Measurements from ENCODE around the gene NCOA4. TPM values are rescaled to one million over a fixed set of nuclear protein-coding genes. Genes with fewer than 3 reads are reported as not detected.
"Not testable (repeated sequence)": the region's sequence is repeated elsewhere in the genome, so short reads cannot be mapped to it uniquely, and the experiment has no call there.

Gene NCOA4
- total RNA-seq, 1 donor from 2014 or later, result 94.9 TPM

- ATAC-seq (ENCODE audit: low read depth), result no peak
Measured at GRCh38 chr10:46068905-46069304, 38.5 kb upstream of the NCOA4 start.

GRCh38 chr10:46068117-46068516 is 37.7 kb upstream of the NCOA4 start:
- CTCF ChIA-PET, result no interaction called here
- intact Hi-C loops (cut with micrococcal nuclease), result no loop called here
- no peak for DNase-seq

More at GRCh38 chr10:46068905-46069304, 38.5 kb upstream of the NCOA4 start:
- intact Hi-C loops (cut with micrococcal nuclease), result no loop called here
- DNase-seq, result no peak
- Mint-ChIP-seq H3K4me1 (no peaks in the 10 kb centered on the region), H3K27ac (no peak overlapping the region), H3K4me3 (no peak overlapping the region), H3K27me3 (no peaks in the 10 kb centered on the region), H3K36me3 (ENCODE audit: low read depth) (no peaks in the 10 kb centered on the region), H3K9me3 (no peaks in the 10 kb centered on the region)
- CTCF ChIA-PET, result no interaction called here
- TF ChIP-seq CTCF (IDR thresholded peaks at IDR 0.05), result no peak
- POLR2A ChIA-PET, result no interaction called here

GRCh38 chr10:46064269-46064817 is 33.9 kb upstream of the NCOA4 start:
- ChIA-PET POLR2A (no interaction called here), CTCF (no interaction called here)
- Mint-ChIP-seq H3K36me3 (ENCODE audit: low read depth) (no peaks in the 10 kb centered on the region), H3K27ac (no peak overlapping the region), H3K9me3 (no peaks in the 10 kb centered on the region), H3K27me3 (peaks cover 6% of the 10 kb centered on the region), H3K4me3 (no peak overlapping the region), H3K4me1 (no peaks in the 10 kb centered on the region)
- intact Hi-C loops (cut with micrococcal nuclease), result no loop called here
- DNase-seq, result no peak
- no peak for TF ChIP-seq CTCF (IDR thresholded peaks at IDR 0.05)
- no peak for ATAC-seq (ENCODE audit: low read depth)

More at GRCh38 chr10:46068117-46068516, 37.7 kb upstream of the NCOA4 start:
- ATAC-seq (ENCODE audit: low read depth), result no peak
- Mint-ChIP-seq H3K4me1 (no peaks in the 10 kb centered on the region), H3K9me3 (no peaks in the 10 kb centered on the region), H3K36me3 (ENCODE audit: low read depth) (no peaks in the 10 kb centered on the region), H3K4me3 (no peak overlapping the region), H3K27ac (no peak overlapping the region), H3K27me3 (no peaks in the 10 kb centered on the region)
- POLR2A ChIA-PET, result no interaction called here
- no peak for TF ChIP-seq CTCF (IDR thresholded peaks at IDR 0.05)

GRCh38 chr10:46062723-46063428 is 32.5 kb upstream of the NCOA4 start:
- H3K27ac Mint-ChIP-seq, result no peak overlapping the region
- H3K27me3 Mint-ChIP-seq, result peaks cover 6% of the 10 kb centered on the region
- H3K36me3 Mint-ChIP-seq (ENCODE audit: low read depth), result no peaks in the 10 kb centered on the region
- intact Hi-C loops (cut with micrococcal nuclease), result no loop called here
- H3K4me3 Mint-ChIP-seq, result no peak overlapping the region
- ATAC-seq (ENCODE audit: low read depth) (no peak), DNase-seq (no peak)
- no peaks in the 10 kb centered on the region for H3K9me3 Mint-ChIP-seq
- no peaks in the 10 kb centered on the region for H3K4me1 Mint-ChIP-seq
- POLR2A ChIA-PET, result no interaction called here
- TF ChIP-seq CTCF (IDR thresholded peaks at IDR 0.05), result no peak
- CTCF ChIA-PET, result no interaction called here

GRCh38 chr10:46060706-46061105 is 30.3 kb upstream of the NCOA4 start:
- POLR2A ChIA-PET, result no interaction called here
- Mint-ChIP-seq H3K4me1 (no peaks in the 10 kb centered on the region), H3K27ac (no peak overlapping the region), H3K27me3 (peaks cover 6% of the 10 kb centered on the region), H3K9me3 (peaks cover 8% of the 10 kb centered on the region), H3K36me3 (ENCODE audit: low read depth) (no peaks in the 10 kb centered on the region), H3K4me3 (no peak overlapping the region)
- DNase-seq, result no peak
- intact Hi-C loops (cut with micrococcal nuclease), result no loop called here
- no peak for ATAC-seq (ENCODE audit: low read depth)
- TF ChIP-seq CTCF (IDR thresholded peaks at IDR 0.05), result no peak
- CTCF ChIA-PET, result no interaction called here

GRCh38 chr10:46057927-46058326 is 27.5 kb upstream of the NCOA4 start:
- H3K27ac Mint-ChIP-seq; CTCF ChIA-PET; POLR2A ChIA-PET; DNase-seq; intact Hi-C loops (cut with micrococcal nuclease); H3K9me3 Mint-ChIP-seq; H3K27me3 Mint-ChIP-seq; ATAC-seq (ENCODE audit: low read depth); H3K4me3 Mint-ChIP-seq; H3K4me1 Mint-ChIP-seq; H3K36me3 Mint-ChIP-seq (ENCODE audit: low read depth): not testable (repeated sequence)
